Embryonic facial prominence (tissue), 1 donor: ENCODE data around the gene REL.
"Not testable (repeated sequence)": the region's sequence is repeated elsewhere in the genome, so short reads cannot be mapped to it uniquely, and the experiment has no call there.

Experiments used
- DNase-seq: peaks from one replicate; pipeline ENCODE4 v3.0.0-alpha.2; 2016; ENCODE audit errors: extremely low spot score

REL gene

GRCh38 chr2:60867848-60868247 is 13.5 kb upstream of the REL start:
- DNase-seq = no peak

GRCh38 chr2:60868589-60869273 is 12.6 kb upstream of the REL start:
- DNase-seq = no peak

GRCh38 chr2:60872510-60872928 is 8.9 kb upstream of the REL start:
- DNase-seq = no peak

- DNase-seq = no peak
These were observed 8.0 kb upstream of the REL start for GRCh38 chr2:60873381-60873780.

- no peak for DNase-seq
These were observed 5.9 kb upstream of the REL start for GRCh38 chr2:60875520-60875919.

- DNase-seq = peak; percentile 70
These were observed 729 bp upstream of the REL start for GRCh38 chr2:60880643-60881046.

GRCh38 chr2:60882971-60883753 is 1.8 kb downstream of the REL start:
- DNase-seq = no peak

GRCh38 chr2:60883896-60884295 is 2.5 kb downstream of the REL start:
- no peak for DNase-seq

- no peak for DNase-seq
These were observed 3.4 kb downstream of the REL start for GRCh38 chr2:60884800-60885199.

- no peak for DNase-seq
These were observed 4.3 kb downstream of the REL start for GRCh38 chr2:60885683-60886082.

GRCh38 chr2:60886991-60887390 is 5.6 kb downstream of the REL start:
- DNase-seq = no peak

GRCh38 chr2:60888853-60889252 is 7.5 kb downstream of the REL start:
- DNase-seq = no peak

- not testable (repeated sequence) for DNase-seq
These were observed 8.4 kb downstream of the REL start for GRCh38 chr2:60889581-60890392.

- no peak for DNase-seq
These were observed 9.0 kb downstream of the REL start for GRCh38 chr2:60890393-60890707.

- no peak for DNase-seq
These were observed 9.8 kb downstream of the REL start for GRCh38 chr2:60891180-60891579.

- DNase-seq = no peak
These were observed 17.2 kb downstream of the REL start for GRCh38 chr2:60898567-60898966.

- no peak for DNase-seq
These were observed 18.0 kb downstream of the REL start for GRCh38 chr2:60899230-60899891.

GRCh38 chr2:60899892-60900249 is 18.5 kb downstream of the REL start:
- DNase-seq = no peak

GRCh38 chr2:60901296-60901695 is 19.9 kb downstream of the REL start:
- DNase-seq = not testable (repeated sequence)

GRCh38 chr2:60905867-60906266 is 24.5 kb downstream of the REL start:
- DNase-seq = not testable (repeated sequence)

GRCh38 chr2:60906395-60906794 is 25.0 kb downstream of the REL start:
- no peak for DNase-seq

GRCh38 chr2:60907329-60907728 is 26.0 kb downstream of the REL start:
- DNase-seq = no peak
